Skeletal muscle satellite cell (primary cell): ENCODE data around the gene MCHR1.
"Not testable (repeated sequence)": the region's sequence is repeated elsewhere in the genome, so short reads cannot be mapped to it uniquely, and the experiment has no call there.

Source experiments
- H3K27me3 ChIP-seq: 2 replicates; pipeline ENCODE4 v1.7.0; 2013; ENCODE audit warnings: low read length; ENCODE audit not compliant: control insufficient read depth, insufficient read depth
- H3K36me3 ChIP-seq: 2 replicates; pipeline ENCODE4 v1.7.0; 2013; ENCODE audit warnings: mild to moderate bottlenecking, control low read depth, low read length; ENCODE audit not compliant: insufficient read depth
- H3K4me1 ChIP-seq: 2 replicates; pipeline ENCODE4 v1.7.0; 2013; ENCODE audit warnings: low read length; ENCODE audit not compliant: control insufficient read depth, insufficient read depth
- H3K4me2 ChIP-seq: 2 replicates; pipeline ENCODE4 v1.7.0; 2013; ENCODE audit warnings: mild to moderate bottlenecking, low read length
- H3K4me3 ChIP-seq: 2 replicates; pipeline ENCODE4 v1.7.0; 2013; ENCODE audit warnings: low read length
- H3K9ac ChIP-seq: 2 replicates; pipeline ENCODE4 v1.7.0; 2013; ENCODE audit warnings: mild to moderate bottlenecking, low read depth, low read length, moderate library complexity
- H3K9me3 ChIP-seq: replicated peaks from 2 replicates; pipeline ENCODE4 v1.7.0; 2013; ENCODE audit warnings: mild to moderate bottlenecking, control low read depth, low read length

Gene MCHR1

DNA sequence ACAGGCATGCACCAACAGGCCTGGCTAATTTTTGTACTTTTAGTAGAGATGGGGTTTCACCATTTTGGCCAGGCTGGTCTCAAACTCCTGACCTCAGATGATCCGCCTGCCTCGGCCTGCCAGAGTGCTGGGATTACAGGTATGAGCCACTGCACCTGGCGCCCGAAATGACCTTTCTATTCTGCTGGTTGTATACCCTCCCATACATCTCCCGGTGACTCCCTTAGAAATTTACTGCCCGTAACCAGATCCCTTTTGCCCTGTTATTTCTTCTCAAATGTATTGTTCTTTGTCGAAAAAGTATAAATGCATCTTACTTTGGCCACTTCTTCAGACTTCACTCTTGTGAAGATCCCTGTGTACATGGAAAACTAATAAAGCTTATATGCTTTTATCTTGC is 22.0 kb downstream of the MCHR1 start:
- H3K27me3 ChIP-seq: peaks cover 22% of the 10 kb centered on the region

DNA sequence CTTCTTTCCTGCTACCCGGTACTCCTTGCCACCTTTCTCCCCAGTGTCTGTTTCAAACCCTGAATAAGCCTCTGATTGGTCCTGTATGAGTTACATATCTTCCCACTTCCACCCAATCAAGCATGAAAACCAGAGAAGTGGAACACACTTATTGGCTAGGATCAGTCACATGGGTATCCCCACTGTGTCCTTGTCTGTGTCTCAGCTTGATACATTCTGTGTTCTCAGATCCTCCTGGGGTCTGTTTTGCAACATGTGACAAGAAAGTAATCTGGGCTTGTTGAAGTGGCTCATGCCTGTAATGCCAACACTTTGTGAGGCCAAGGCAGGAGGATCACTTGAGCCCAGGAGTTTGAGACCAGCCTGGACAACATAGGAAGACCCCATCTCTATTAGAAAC is 23.9 kb downstream of the MCHR1 start:
- H3K9ac ChIP-seq: no peak overlapping the region
- no peaks in the 10 kb centered on the region for H3K36me3 ChIP-seq
- H3K9me3 ChIP-seq: no peaks in the 10 kb centered on the region
- no peak overlapping the region for H3K4me3 ChIP-seq
- H3K4me1 ChIP-seq: no peaks in the 10 kb centered on the region
- H3K27me3 ChIP-seq: peaks cover 14% of the 10 kb centered on the region
- H3K4me2 ChIP-seq: no peak overlapping the region

More for the DNA sequence above, 22.0 kb downstream of the MCHR1 start:
- Histone ChIP-seq H3K9ac (no peak overlapping the region), H3K9me3 (no peaks in the 10 kb centered on the region), H3K4me1 (no peaks in the 10 kb centered on the region), H3K4me2 (no peak overlapping the region), H3K36me3 (no peaks in the 10 kb centered on the region), H3K4me3 (no peak overlapping the region)

DNA sequence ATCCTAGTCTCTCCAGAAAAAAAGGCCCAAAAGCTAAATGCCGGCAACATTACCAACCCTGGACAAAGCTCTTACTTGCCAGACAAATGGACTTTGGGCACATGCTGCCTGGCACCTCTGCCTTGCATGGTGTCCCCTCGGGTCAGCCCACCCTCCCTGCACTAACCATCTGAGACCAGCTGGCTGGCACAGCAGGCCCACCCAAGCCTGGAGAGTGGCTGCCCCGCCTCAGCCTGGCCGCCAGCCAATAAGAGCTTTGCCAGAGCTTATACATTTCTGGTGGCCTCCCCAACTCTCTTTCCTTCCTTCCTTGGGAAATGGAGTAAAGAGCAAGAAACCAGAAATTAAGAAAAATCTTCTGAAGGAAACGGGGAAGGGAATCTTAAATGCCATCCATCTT is 24.5 kb downstream of the MCHR1 start:
- Histone ChIP-seq H3K4me1 (no peaks in the 10 kb centered on the region), H3K4me2 (no peak overlapping the region), H3K4me3 (no peak overlapping the region), H3K36me3 (no peaks in the 10 kb centered on the region), H3K9me3 (no peaks in the 10 kb centered on the region), H3K9ac (no peak overlapping the region), H3K27me3 (peaks cover 11% of the 10 kb centered on the region)

DNA sequence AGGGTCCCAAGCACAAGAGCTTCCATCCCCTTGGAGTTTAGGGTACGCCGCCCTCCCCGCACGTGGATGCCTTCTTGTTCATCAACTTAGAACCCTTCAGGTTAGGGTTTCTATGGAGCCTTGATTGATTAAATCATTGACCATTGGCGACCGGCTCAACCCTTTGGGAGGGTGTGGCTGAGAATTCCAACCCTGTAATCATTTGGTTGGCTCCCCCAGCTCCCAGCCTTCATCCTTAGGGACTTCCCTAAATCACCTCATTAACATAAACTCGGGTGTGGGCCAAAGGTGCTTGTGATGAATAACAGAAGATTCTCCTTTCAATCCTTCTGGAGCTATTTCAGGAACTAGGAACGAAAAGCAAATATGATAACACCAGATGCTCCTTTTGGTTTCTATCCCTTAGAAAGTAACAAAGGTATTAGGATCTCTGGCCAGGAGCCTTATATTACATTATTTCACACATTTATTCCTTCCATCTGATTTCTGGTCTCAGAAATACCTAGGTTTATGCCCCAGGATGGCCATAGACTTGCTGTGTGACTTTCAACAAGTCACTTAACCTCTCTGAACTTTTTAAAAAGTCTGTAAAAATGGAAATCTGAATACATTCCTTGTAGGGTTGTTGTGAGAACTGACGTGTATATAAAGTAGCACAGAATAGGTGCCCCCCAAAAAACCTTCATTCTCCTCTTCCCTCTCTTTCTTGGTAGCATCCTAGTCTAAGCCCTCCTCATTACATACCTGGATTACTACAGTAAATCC is 26.8 kb downstream of the MCHR1 start:
- Histone ChIP-seq H3K9me3 (no peaks in the 10 kb centered on the region), H3K27me3 (peaks cover 11% of the 10 kb centered on the region), H3K9ac (no peak overlapping the region), H3K4me1 (no peaks in the 10 kb centered on the region), H3K4me3 (no peak overlapping the region), H3K4me2 (no peak overlapping the region), H3K36me3 (no peaks in the 10 kb centered on the region)

DNA sequence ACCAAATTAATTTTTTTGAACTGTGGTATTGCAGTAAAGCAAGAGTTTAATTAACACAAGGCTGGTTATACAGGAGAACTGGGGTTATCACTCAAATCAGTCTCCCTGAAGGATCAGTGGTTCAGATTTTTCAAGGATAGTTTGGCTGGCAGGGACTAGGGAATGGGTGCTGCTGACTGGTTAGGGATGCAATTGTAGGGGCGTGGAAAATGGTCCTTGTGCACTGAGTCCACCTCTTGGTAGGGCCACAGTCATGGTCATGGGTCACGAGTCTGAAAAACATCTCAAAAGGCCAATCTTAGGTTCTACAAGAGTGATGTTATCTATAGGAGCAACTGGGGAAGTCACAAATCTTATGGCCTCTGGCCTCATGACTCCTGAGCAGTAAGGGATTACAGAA is 27.9 kb downstream of the MCHR1 start:
- Histone ChIP-seq H3K4me2 (no peak overlapping the region), H3K36me3 (no peaks in the 10 kb centered on the region), H3K4me3 (no peak overlapping the region), H3K27me3 (peaks cover 11% of the 10 kb centered on the region), H3K9ac (no peak overlapping the region), H3K4me1 (no peaks in the 10 kb centered on the region), H3K9me3 (no peaks in the 10 kb centered on the region)

DNA sequence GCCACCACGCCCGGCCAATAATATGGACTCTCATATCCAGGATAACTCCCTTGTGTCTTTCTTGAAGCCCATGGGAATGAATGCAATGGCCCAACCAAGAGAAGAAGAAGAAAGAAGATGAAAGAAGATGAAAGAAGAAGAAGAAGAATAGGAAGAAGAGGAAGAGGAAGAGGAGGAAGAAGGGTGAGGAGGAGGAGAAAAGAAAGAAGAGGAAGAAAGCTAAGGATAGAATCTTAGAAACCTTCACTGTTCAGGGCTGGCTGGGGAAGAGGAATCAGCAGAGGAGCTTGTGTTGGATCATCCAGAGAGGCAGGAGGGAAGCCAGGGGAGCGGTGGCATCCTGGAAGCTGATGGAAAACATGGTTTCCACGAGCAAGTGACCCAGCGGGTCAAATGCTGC is 28.9 kb downstream of the MCHR1 start:
- Histone ChIP-seq H3K36me3 (no peaks in the 10 kb centered on the region), H3K27me3 (peaks cover 11% of the 10 kb centered on the region), H3K9me3 (no peaks in the 10 kb centered on the region), H3K4me1 (no peaks in the 10 kb centered on the region), H3K9ac (no peak overlapping the region), H3K4me3 (no peak overlapping the region), H3K4me2 (no peak overlapping the region)

DNA sequence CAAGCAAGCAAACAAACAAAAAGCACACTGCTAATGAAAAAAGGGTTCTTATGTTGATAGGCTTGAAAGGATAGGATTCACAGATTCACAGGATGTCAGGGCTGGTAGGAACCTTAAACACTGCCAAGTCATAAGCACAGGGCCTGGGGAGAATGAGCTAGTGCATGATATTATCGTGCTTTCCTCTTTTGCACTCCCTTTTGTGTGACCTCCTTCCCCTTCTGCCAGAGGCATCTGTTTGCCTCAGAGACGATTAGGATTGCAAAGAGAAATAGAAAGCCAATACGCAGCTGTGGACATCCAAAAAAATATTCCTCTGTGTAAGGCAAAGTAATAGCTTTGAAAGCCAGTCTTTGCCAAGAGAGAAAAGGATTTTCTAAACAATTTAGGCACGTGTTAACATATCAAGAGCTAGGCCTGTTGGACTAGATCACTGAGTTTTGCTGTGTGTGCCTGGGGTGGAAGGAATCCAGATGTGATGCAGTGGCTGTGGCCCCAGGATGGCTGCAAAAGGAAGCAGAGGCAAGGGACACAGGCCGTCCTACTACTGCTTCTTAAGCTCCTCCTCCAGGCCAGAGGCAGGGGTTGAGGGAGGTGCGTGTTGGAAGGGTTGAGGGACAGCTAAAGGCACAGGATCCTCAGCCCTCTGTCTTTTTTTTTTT is 30.6 kb downstream of the MCHR1 start:
- H3K9me3 ChIP-seq: no peaks in the 10 kb centered on the region
- H3K36me3 ChIP-seq: no peaks in the 10 kb centered on the region
- H3K4me3 ChIP-seq: no peak overlapping the region
- H3K4me1 ChIP-seq: peaks cover 7% of the 10 kb centered on the region
- H3K4me2 ChIP-seq: no peak overlapping the region
- peaks cover 11% of the 10 kb centered on the region for H3K27me3 ChIP-seq
- H3K9ac ChIP-seq: no peak overlapping the region

DNA sequence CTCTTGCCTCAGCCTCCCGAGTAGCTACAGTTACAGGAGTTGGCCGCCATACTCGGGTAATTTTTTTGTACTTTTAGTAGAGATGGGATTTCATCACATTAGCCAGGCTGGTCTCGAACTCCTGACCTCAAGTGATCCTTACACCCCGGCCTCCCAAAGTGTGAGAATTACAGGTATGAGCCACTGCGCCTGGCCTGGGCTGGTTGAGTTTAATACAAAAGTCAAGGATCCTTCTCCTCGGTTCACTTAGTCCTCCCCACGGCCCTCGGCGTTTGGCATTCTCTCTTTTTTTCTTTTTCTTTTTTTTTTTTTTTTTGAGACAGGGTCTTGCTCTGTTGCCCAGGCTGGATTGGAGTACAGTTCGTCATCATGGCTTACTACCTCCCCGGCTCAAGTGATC is 33.0 kb downstream of the MCHR1 start:
- Histone ChIP-seq H3K9me3 (no peaks in the 10 kb centered on the region), H3K36me3 (no peaks in the 10 kb centered on the region), H3K27me3 (peaks cover 5% of the 10 kb centered on the region), H3K4me3 (no peak overlapping the region), H3K4me1 (peaks cover 7% of the 10 kb centered on the region), H3K9ac (no peak overlapping the region), H3K4me2 (no peak overlapping the region)

DNA sequence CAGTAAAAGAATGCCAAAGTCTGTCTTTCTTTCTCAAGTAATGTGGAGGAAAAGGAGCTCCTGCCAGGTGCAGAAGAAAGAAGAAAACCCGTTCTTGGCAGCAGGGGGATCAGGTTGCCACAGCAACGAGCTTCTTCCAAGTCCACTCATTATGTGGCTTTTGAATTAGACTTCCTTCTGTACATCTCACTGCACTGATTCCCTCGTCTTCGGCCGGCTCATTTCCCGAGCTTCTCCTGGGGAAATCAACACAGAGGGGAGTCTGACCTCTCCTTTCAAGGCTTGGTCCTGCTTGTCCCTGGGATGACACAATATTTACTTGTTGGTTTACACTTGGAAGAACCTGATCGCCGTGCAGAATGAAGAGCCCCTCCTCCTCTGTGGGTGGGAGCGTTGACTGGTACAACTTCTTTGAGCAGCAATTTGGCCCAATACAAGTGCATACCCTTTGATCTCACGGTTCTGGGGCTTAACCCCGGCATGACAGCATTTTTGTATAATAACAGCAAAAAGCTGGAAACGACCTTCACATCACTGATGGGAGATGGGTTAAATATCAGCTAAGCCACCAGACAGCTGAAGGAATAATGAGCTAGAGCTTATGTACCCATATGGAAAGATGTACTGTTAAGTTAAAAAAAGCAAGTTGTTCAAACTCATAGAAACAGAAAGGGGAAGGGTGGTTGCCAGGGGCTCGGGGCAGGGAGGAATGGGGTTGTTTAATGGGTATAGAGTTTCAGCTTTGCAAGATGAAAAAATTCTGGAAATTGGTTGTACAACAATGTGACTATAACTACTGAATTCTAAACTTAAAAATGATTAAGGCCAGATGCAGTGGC is 35.4 kb downstream of the MCHR1 start:
- Histone ChIP-seq H3K36me3 (no peaks in the 10 kb centered on the region), H3K4me3 (no peak overlapping the region), H3K4me1 (peaks cover 7% of the 10 kb centered on the region), H3K4me2 (peak overlapping the region; percentile 61), H3K9me3 (no peaks in the 10 kb centered on the region), H3K9ac (no peak overlapping the region), H3K27me3 (peaks cover 17% of the 10 kb centered on the region)

DNA sequence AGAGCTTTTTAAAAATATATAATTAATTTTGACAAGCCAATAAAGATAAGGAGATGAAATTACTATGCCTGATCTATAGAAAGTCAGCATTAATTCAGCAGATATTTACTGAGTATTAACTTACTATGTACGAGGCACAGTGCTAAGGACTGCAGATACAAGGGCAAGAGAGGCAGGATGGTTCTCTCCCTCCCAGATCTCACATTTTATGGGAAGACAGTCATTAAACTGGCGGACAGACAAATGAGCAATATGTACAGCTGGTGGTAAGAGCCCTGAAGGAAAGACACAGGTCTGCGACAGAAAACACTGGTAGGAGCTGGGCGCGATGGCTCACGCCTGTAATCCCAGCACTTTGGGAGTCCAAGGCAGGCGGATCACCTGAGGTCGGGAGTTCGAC is 36.8 kb downstream of the MCHR1 start:
- Histone ChIP-seq H3K4me3 (no peak overlapping the region), H3K36me3 (no peaks in the 10 kb centered on the region), H3K4me1 (peaks cover 13% of the 10 kb centered on the region), H3K4me2 (no peak overlapping the region), H3K9me3 (no peaks in the 10 kb centered on the region), H3K27me3 (peaks cover 17% of the 10 kb centered on the region), H3K9ac (no peak overlapping the region)

DNA sequence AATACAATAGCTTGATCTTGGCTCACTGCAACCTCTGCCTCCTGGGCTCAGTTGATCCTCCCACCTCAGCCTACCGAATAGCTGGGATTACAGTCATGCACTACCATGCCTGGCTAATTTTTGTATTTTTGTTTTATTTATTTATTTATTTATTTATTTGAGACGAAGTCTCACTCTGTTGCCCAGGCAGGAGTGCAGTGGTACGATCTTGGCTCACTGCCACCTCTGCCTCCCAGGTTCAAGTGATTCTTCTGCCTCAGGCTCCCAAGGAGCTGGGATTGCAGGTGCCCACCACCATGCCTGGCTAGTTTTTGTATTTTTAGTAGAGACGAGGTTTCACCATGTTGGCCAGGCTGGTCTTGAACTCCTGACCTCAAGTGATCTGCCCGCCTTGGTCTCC is 38.4 kb downstream of the MCHR1 start:
- not testable (repeated sequence) for H3K9ac ChIP-seq, H3K4me3 ChIP-seq, H3K36me3 ChIP-seq, H3K4me2 ChIP-seq, H3K9me3 ChIP-seq
- H3K27me3 ChIP-seq: peaks cover 17% of the 10 kb centered on the region
- H3K4me1 ChIP-seq: peaks cover 18% of the 10 kb centered on the region
